Activated CD8-positive, alpha-beta T cell treated with anti-CD3 and anti-CD28 coated beads for 36 hours (primary cell): Measurements from ENCODE around the gene PRKCE. TPM values are rescaled to one million over a fixed set of nuclear protein-coding genes. Genes with fewer than 3 reads are reported as not detected.

Experiments used
- ATAC-seq: fragments of 200-7000 bp; cut with Tn5 transposase; one replicate; pipeline ENCODE4 v1.10.0; 2021; ENCODE audit warnings: mild to moderate bottlenecking, moderate library complexity
- CTCF ChIA-PET: fragments of 350-600 bp; sonication (Branson Sonifier 250); formaldehyde crosslinking; loops from one replicate; lab custom pipeline; 2021; ENCODE audit warnings: antibody characterized with exemption; lab: Charles Lee
- POLR2A ChIA-PET: fragments of 350-600 bp; sonication (Branson Sonifier 250); formaldehyde crosslinking; loops from one replicate; lab custom pipeline; 2021; ENCODE audit warnings: antibody characterized with exemption; lab: Charles Lee
- DNase-seq: peaks from one replicate; pipeline ENCODE4 v3.0.0-alpha.2; 2020
- H3K27ac Mint-ChIP-seq: one replicate; pipeline ENCODE4 v1.8.0; 2021; ENCODE audit warnings: mild to moderate bottlenecking, mixed read lengths
- H3K27me3 Mint-ChIP-seq: one replicate; pipeline ENCODE4 v1.8.0; 2021; ENCODE audit warnings: mixed read lengths
- H3K36me3 Mint-ChIP-seq: one replicate; pipeline ENCODE4 v1.8.0; 2021; ENCODE audit warnings: low read depth, mixed read lengths
- H3K4me1 Mint-ChIP-seq: one replicate; pipeline ENCODE4 v1.8.0; 2021; ENCODE audit warnings: low read depth, mixed read lengths
- H3K4me3 Mint-ChIP-seq: one replicate; pipeline ENCODE4 v1.8.0; 2021; ENCODE audit warnings: mild to moderate bottlenecking, moderate library complexity, mixed read lengths
- H3K9me3 Mint-ChIP-seq: one replicate; pipeline ENCODE4 v1.8.0; 2021; ENCODE audit warnings: mixed read lengths
- CTCF ChIP-seq: fragments of 200-600 bp; IDR thresholded peaks from one replicate; pipeline ENCODE4 v1.8.0; 2022; ENCODE audit warnings: antibody characterized with exemption, mild to moderate bottlenecking
- intact Hi-C: fragments of 100-400 bp; cut with micrococcal nuclease; formaldehyde crosslinking; loops from one replicate; pipeline ENCODE4 v1.10.0; 2022
- total RNA-seq, 2 experiments: library from RNA; stranded (reverse); gene quantifications; one replicate each; pipeline ENCODE4 v1.2.3, GENCODE V29; 2021

PRKCE gene
- total RNA-seq, 2 experiments from 2014 or later: 11.5 to 11.9 TPM

GRCh38 chr2:45833968-45834344 lies 182.5 kb downstream of the PRKCE start:
- CTCF ChIA-PET: interaction anchor here (1.1 to 1.7 kb wide), 2 partner anchors 53 to 55 kb away, joined by 3 to 6 read pairs; no protein-coding TSS in a partner anchor
- Mint-ChIP-seq H3K36me3 (peaks cover 6% of the 10 kb centered on the region), H3K4me1 (peaks cover 5% of the 10 kb centered on the region), H3K27ac (no peak overlapping the region), H3K9me3 (peaks cover 15% of the 10 kb centered on the region), H3K4me3 (no peak overlapping the region), H3K27me3 (no peaks in the 10 kb centered on the region)
- intact Hi-C loops: no loop called here
- POLR2A ChIA-PET: no interaction called here
- DNase-seq (no peak), ATAC-seq (no peak)
- no peak for TF ChIP-seq CTCF

- no peak for TF ChIP-seq CTCF
- no peak for ATAC-seq
- intact Hi-C loops: no loop called here
- CTCF ChIA-PET: interaction anchor here (1.1 to 1.7 kb wide), 2 partner anchors 52 to 55 kb away, joined by 3 to 6 read pairs; no protein-coding TSS in a partner anchor
- POLR2A ChIA-PET: no interaction called here
- Mint-ChIP-seq H3K4me1 (peaks cover 5% of the 10 kb centered on the region), H3K27me3 (no peaks in the 10 kb centered on the region), H3K36me3 (peaks cover 6% of the 10 kb centered on the region), H3K4me3 (no peak overlapping the region), H3K9me3 (peaks cover 15% of the 10 kb centered on the region), H3K27ac (no peak overlapping the region)
- no peak for DNase-seq
These were observed 182.9 kb downstream of the PRKCE start for GRCh38 chr2:45834372-45834771.

- peaks cover 6% of the 10 kb centered on the region for H3K36me3 Mint-ChIP-seq
- ATAC-seq: no peak
- no peak overlapping the region for H3K4me3 Mint-ChIP-seq
- ChIA-PET POLR2A (no interaction called here), CTCF (interaction anchor here (1.7 kb wide), 1 partner anchor 56 kb away, joined by 6 read pairs; no protein-coding TSS in a partner anchor)
- intact Hi-C loops: no loop called here
- TF ChIP-seq CTCF: no peak
- no peaks in the 10 kb centered on the region for H3K27me3 Mint-ChIP-seq
- peaks cover 5% of the 10 kb centered on the region for H3K4me1 Mint-ChIP-seq
- no peak overlapping the region for H3K27ac Mint-ChIP-seq
- peaks cover 15% of the 10 kb centered on the region for H3K9me3 Mint-ChIP-seq
- DNase-seq: no peak
These were observed 183.4 kb downstream of the PRKCE start for GRCh38 chr2:45834858-45835257.

GRCh38 chr2:45836316-45836715 lies 184.8 kb downstream of the PRKCE start:
- Mint-ChIP-seq H3K27ac (no peak overlapping the region), H3K4me3 (no peak overlapping the region), H3K4me1 (peaks cover 8% of the 10 kb centered on the region), H3K36me3 (no peaks in the 10 kb centered on the region), H3K27me3 (no peaks in the 10 kb centered on the region), H3K9me3 (peaks cover 2% of the 10 kb centered on the region)
- TF ChIP-seq CTCF: no peak
- CTCF ChIA-PET: no interaction called here
- ATAC-seq (no peak), DNase-seq (no peak)
- intact Hi-C loops: no loop called here
- POLR2A ChIA-PET: no interaction called here

- Mint-ChIP-seq H3K27ac (no peak overlapping the region), H3K4me1 (peaks cover 9% of the 10 kb centered on the region), H3K9me3 (no peaks in the 10 kb centered on the region), H3K27me3 (no peaks in the 10 kb centered on the region), H3K4me3 (no peak overlapping the region), H3K36me3 (no peaks in the 10 kb centered on the region)
- ATAC-seq (no peak), DNase-seq (no peak)
- no peak for TF ChIP-seq CTCF
- ChIA-PET CTCF (no interaction called here), POLR2A (no interaction called here)
- intact Hi-C loops: no loop called here
These were observed 185.3 kb downstream of the PRKCE start for GRCh38 chr2:45836740-45837139.
